ENCODE data around the gene A2M. TPM values are rescaled to one million over a fixed set of nuclear protein-coding genes. Genes with fewer than 3 reads are reported as not detected.

The A2M gene
- total RNA-seq, 2 donors from 2014 or later: 0.66 TPM; not detected in 1

DNA sequence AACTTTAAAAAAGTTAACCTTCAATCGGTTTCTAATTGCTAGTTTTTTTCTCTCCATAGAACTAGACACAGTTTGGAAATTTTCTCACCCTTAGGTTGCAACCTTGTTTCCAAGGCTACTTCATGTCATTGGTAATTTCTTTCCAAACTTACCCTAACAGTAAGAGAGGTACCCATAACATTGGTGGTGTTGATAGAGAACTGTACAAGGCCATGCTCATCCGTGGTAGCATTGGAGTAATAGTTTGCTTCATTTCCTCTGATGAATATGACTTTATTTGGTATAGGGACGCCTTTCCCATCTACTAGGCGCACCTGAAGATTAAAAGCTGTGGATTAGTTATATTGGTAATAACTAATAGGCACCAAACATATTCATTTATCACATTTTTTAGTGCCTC, 11.6 kb downstream of the A2M start:
- Mint-ChIP-seq H3K27me3 (ENCODE audit: insufficient read depth) (peaks cover 3% of the 10 kb centered on the region), H3K4me3 (no peak overlapping the region), H3K27ac (no peak overlapping the region), H3K4me1 (no peaks in the 10 kb centered on the region), H3K9me3 (no peaks in the 10 kb centered on the region), H3K36me3 (ENCODE audit: low read depth) (no peaks in the 10 kb centered on the region)
- no peak for DNase-seq
- Histone ChIP-seq H3K36me3 (ENCODE audit: control insufficient read depth, insufficient read depth, low read length) (no peaks in the 10 kb centered on the region), H3K27ac (ENCODE audit: low read depth, low read length) (no peak overlapping the region), H3K9me3 (ENCODE audit: control insufficient read depth, low read length) (no peaks in the 10 kb centered on the region), H3K9ac (ENCODE audit: extremely low read depth, low read length, poor library complexity, severe bottlenecking) (no peak overlapping the region), H3K27me3 (ENCODE audit: control insufficient read depth, insufficient read depth, low read length, poor library complexity, severe bottlenecking) (no peaks in the 10 kb centered on the region), H3K4me1 (ENCODE audit: control insufficient read depth, insufficient read depth, low read length) (no peaks in the 10 kb centered on the region), H3K4me3 (ENCODE audit: low read length) (no peak overlapping the region)
- WGBS, 2 experiments (ENCODE audit: insufficient coverage in 1 of 2, insufficient read length in 1 of 2): 42 to 45% methylated on average over 2 of the region's 4 CpGs
- no peak for TF ChIP-seq CTCF (conservative IDR thresholded peaks at IDR 0.05)

DNA sequence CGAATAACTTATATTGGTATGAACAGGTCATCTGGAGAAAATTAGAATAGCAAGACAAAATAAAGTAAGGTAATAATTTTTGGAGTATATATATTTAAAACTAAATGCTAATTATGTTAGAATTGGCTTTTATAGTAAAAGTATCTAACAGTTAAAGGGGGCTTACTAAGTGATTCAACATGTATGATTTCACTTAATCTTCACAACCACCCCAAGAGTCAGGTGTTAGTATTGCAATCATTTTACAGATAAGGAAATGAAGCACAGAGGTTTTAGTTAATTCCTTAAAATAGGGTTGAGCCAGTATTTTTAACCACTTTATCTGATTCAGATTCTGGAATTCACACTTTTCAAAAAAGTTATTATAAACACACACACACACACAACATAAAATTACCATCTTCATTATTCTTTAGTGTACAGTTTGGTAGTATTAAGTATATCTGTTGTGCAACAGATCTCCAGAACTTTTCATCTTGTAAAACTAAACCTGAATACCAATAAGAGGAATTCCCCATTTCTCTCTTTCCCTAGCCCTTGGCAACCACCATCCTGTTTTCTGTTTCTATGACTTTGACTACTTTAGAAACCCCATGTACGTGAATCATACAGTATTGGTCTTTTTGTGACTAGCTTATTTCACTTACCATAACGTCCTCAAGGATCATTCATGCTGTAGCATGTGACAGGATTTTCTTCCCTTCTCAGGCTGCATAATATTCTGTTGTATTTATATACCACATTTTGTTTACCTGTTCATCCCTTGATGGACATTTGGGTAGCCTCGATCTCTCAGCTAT, 12.5 kb downstream of the A2M start:
- H3K27me3 ChIP-seq (ENCODE audit: control insufficient read depth, insufficient read depth, low read length, poor library complexity, severe bottlenecking): no peaks in the 10 kb centered on the region
- TF ChIP-seq CTCF (conservative IDR thresholded peaks at IDR 0.05): peak; percentile 63
- 93 to 94% methylated on average over 3 of the region's 4 CpGs for WGBS, 2 experiments (ENCODE audit: insufficient coverage in 1 of 2, insufficient read length in 1 of 2)
- no peak overlapping the region for H3K4me3 ChIP-seq (ENCODE audit: low read length)
- no peaks in the 10 kb centered on the region for H3K9me3 ChIP-seq (ENCODE audit: control insufficient read depth, low read length)
- DNase-seq: no peak
- peaks cover 3% of the 10 kb centered on the region for H3K27me3 Mint-ChIP-seq (ENCODE audit: insufficient read depth)
- H3K27ac Mint-ChIP-seq: no peak overlapping the region
- no peaks in the 10 kb centered on the region for H3K36me3 Mint-ChIP-seq (ENCODE audit: low read depth)
- H3K36me3 ChIP-seq (ENCODE audit: control insufficient read depth, insufficient read depth, low read length): no peaks in the 10 kb centered on the region
- no peak overlapping the region for H3K27ac ChIP-seq (ENCODE audit: low read depth, low read length)
- H3K4me3 Mint-ChIP-seq: no peak overlapping the region
- H3K9me3 Mint-ChIP-seq: no peaks in the 10 kb centered on the region
- H3K4me1 Mint-ChIP-seq: no peaks in the 10 kb centered on the region
- no peaks in the 10 kb centered on the region for H3K4me1 ChIP-seq (ENCODE audit: control insufficient read depth, insufficient read depth, low read length)
- no peak overlapping the region for H3K9ac ChIP-seq (ENCODE audit: extremely low read depth, low read length, poor library complexity, severe bottlenecking)

- no peak for DNase-seq
- H3K4me3 ChIP-seq (ENCODE audit: low read length): no peak overlapping the region
- H3K27ac Mint-ChIP-seq: no peak overlapping the region
- H3K4me1 Mint-ChIP-seq: no peaks in the 10 kb centered on the region
- peaks cover 3% of the 10 kb centered on the region for H3K27me3 Mint-ChIP-seq (ENCODE audit: insufficient read depth)
- no peaks in the 10 kb centered on the region for H3K36me3 Mint-ChIP-seq (ENCODE audit: low read depth)
- WGBS, 2 experiments (ENCODE audit: insufficient coverage in 1 of 2, insufficient read length in 1 of 2): 79% methylated on average over 8 of the region's 8 CpGs; no CpG with 5 or more reads in 1 of the 2 experiments
- H3K9me3 Mint-ChIP-seq: no peaks in the 10 kb centered on the region
- no peak overlapping the region for H3K27ac ChIP-seq (ENCODE audit: low read depth, low read length)
- no peaks in the 10 kb centered on the region for H3K4me1 ChIP-seq (ENCODE audit: control insufficient read depth, insufficient read depth, low read length)
- no peak for TF ChIP-seq CTCF (conservative IDR thresholded peaks at IDR 0.05)
- no peaks in the 10 kb centered on the region for H3K27me3 ChIP-seq (ENCODE audit: control insufficient read depth, insufficient read depth, low read length, poor library complexity, severe bottlenecking)
- H3K4me3 Mint-ChIP-seq: no peak overlapping the region
- H3K36me3 ChIP-seq (ENCODE audit: control insufficient read depth, insufficient read depth, low read length): no peaks in the 10 kb centered on the region
- H3K9ac ChIP-seq (ENCODE audit: extremely low read depth, low read length, poor library complexity, severe bottlenecking): no peak overlapping the region
- H3K9me3 ChIP-seq (ENCODE audit: control insufficient read depth, low read length): no peaks in the 10 kb centered on the region
Measured at GRCh38 chr12:9101018-9101687, 14.6 kb downstream of the A2M start.

Measured in endodermal cell (in vitro differentiated cells).